Stimulated activated CD8-positive, alpha-beta memory T cell treated with anti-CD3 and anti-CD28 coated beads, Interleukin-4, amount 100 ng/mL, for 4 hours (primary cell): ENCODE data around the gene OFD1.

Source experiments
- DNase-seq, 2 donors: peaks; one replicate each; pipeline ENCODE4 v3.0.0-alpha.2; 2020; ENCODE audit warnings: low read depth in 2 of 2, low spot score in 1 of 2

The OFD1 gene

DNA sequence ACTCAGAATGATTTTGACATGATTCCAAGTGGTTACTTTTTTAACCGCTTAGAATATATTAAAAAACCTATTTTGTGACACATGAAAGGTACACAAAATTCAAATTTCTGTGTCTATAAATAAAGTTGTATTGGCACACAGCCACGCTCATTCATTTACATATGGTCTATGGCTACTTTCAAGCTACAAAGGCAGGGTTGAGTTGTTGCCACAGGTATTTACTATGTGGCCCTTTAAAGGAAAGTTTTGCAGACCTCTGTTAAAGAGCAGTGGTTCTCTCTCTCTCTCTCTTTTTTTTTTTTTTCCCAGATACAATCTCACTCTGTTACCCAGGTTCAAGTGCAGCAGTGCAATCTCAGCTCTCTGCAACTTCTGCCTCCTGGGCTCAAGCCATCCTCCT, 59.3 kb downstream of the OFD1 start:
- DNase-seq, result no peak

DNA sequence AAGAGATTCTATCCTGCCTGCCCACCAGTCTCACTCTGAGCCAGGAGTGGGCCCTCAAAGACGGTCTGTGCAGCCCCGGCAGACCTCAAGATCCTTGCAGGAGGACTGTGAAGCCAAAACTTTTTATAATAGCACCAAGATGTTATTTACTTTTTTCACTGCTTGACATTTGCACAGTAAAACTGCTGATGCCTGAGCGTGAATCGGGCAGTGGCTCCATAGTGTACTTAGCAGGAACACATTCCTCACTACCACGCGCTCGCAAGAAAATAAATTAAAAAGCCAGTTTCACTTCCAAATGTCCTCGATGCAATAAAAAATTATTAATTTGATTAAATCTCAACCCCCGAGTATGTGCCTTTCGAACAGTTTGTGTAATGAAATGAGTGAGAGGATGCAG, 59.9 kb downstream of the OFD1 start:
- no peak for DNase-seq

DNA sequence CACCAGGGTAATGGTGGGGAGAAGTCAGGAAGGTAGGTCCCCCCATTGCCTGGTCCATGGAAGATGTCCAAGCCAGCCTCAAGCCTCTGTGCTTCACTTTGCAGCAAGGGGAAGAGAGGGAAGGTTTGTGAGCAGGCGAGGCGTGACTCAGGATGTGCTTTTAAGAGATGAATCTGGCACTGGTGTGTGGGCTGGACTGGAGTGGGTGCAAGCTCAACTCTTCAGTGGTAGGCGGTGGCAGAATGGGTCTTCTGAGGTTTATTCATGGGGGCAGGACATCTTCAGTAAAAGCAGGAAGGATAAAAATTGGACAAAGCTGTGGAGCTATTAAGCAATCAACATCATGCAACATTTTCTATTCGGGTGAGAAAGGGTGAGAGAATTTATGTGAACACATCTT, 63.0 kb downstream of the OFD1 start:
- no peak for DNase-seq

GRCh38 chrX:13798184-13798583, 63.6 kb downstream of the OFD1 start:
- no peak for DNase-seq

- no peak for DNase-seq
Observed at GRCh38 chrX:13803116-13803515, 68.6 kb downstream of the OFD1 start.

- no peak for DNase-seq
Observed at GRCh38 chrX:13805241-13805640, 70.7 kb downstream of the OFD1 start.

GRCh38 chrX:13808293-13808692, 73.7 kb downstream of the OFD1 start:
- no peak for DNase-seq

DNA sequence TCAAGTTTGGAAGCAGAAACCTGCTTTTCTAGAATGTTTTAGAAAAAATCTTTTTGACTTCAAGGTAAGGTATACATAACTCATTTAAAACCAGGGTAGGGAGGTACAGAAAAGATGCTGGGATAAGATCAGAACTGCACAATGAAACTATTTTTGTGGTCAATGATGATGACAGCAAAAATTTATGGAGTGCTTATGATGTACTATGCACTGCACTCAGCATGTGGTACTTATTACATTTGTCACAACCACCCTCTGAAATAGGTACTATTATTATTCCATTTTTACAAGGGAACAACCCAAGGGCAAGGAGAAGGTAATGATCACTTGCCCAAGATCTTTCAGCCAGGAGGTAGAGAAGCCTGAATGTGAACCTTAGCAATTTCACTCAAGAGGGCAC, 74.3 kb downstream of the OFD1 start:
- no peak for DNase-seq

DNA sequence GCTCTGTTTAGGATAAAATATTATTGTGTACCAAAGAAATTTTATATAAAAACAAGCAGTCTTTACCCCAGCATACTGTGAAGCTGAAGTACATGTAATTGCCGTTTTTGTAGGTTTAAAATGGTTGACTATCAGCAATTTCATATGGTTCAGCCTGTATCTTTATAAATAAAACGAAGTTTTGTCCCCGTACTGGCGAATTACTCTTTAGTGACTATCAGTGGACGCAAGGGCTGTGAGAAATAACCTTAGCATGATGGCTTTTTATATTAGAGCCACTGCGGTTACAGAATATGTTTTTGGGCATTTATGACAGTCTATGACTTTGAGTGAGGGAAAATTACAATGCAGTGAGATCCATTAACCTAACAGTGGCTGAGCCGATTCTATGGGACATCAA, 81.1 kb downstream of the OFD1 start:
- DNase-seq, result no peak

- no peak for DNase-seq
Observed at GRCh38 chrX:13816176-13816575, 81.6 kb downstream of the OFD1 start.

DNA sequence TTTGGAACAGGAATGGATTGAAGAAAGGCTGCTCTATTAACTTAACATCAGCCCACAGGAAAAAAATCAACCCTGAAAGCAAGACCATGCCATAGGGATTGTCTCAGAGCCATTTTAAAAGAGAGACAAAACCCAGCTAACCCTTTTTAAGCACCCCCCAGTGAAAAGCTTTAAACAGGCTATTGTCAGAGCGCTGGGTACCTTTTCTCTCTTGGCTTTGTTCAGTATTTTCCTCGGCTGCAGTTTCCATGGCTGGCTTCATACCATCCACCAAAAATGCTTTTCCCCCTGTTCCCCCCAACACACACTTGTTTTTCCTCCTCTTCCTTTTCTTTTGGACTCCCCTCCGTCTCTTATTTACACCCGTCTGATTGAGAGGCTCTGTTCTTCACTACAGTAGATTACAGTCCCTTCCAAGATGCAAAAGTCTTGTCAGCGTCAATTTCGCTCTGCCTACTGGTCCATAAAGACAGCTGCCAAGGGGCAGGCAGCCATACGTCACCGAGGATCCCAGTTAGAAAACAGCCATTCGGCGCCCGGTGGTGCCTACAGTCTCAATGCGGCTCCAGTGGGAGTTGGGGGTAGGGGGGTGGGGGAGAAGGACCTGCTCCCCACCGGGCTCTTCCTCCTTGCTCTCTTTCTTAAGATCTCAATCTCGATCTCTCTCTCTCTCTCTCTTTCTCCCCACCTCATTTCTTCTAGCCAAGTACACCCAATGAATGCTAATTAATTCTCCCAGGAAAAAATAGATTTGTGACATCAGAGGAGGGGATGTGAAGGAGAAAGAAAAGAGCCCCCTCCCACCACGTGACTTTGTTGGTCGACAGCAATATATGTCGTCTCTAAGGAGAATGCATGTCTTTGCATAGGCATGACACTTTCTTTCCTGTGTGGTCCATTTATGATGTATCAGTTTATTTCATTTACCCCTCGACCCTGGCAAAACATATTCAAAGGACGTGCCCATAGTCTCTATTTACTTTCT, 82.4 kb downstream of the OFD1 start, which contains the start of gene GPM6B:
TSS of gene GPM6B (minus strand) at position 451 of the 985 bp plus-strand sequence. CDS start at position 262, 189 bp downstream.
- no peak for DNase-seq
